ENCODE data around the gene RSL1D1. TPM values are rescaled to one million over a fixed set of nuclear protein-coding genes. Genes with fewer than 3 reads are reported as not detected.

RSL1D1 gene
- total RNA-seq, 1 experiment from 2014 or later: 195 TPM

- TF ChIP-seq CTCF (IDR thresholded peaks at IDR 0.05): no peak
Measured at GRCh38 chr16:11799017-11799381, 52.3 kb downstream of the RSL1D1 start (continued).

- H3K4me1 ChIP-seq (ENCODE audit: control insufficient read depth, insufficient read depth, low read length): peaks cover 27% of the 10 kb centered on the region
- peak overlapping the region; percentile 71 to 96 for H3K4me3 ChIP-seq (ENCODE audit: low read depth in 2 of 2, low read length in 2 of 2)
- DNase-seq (ENCODE audit: low read depth, low spot score) (no peak), ATAC-seq (no peak)
- in situ Hi-C loops (cut with HindIII; ENCODE audit: low pct_unique_long_range_greater_than_20kb, low sequenced_read_pairs): no loop called here
- CTCF ChIA-PET: interaction anchor here (0.9 kb wide), 1 partner anchor 31 kb away, joined by 3 read pairs; no protein-coding TSS in a partner anchor
- intact Hi-C loops (cut with micrococcal nuclease; ENCODE audit: unreplicated experiment): no loop called here
- H3K27ac ChIP-seq (ENCODE audit: low read length): peak overlapping the region; percentile 95
- H3K9me3 ChIP-seq (ENCODE audit: control insufficient read depth, insufficient read depth, low read depth, low read length): no peaks in the 10 kb centered on the region
- TF ChIP-seq REST (IDR thresholded peaks at IDR 0.05; ENCODE audit: insufficient read depth in 1 of 2, low read depth in 2 of 2, low read length in 1 of 2) (no peak), POLR2AphosphoS5 (IDR thresholded peaks at IDR 0.05; ENCODE audit: low read depth, low read length) (no peak), SIN3A (IDR thresholded peaks at IDR 0.05; ENCODE audit: borderline replicate concordance, insufficient read depth, low read depth, low read length) (no peak), CTCF (IDR thresholded peaks at IDR 0.05) (no peak), TCF7L2 (IDR thresholded peaks at IDR 0.05; ENCODE audit: low read depth, low read length) (no peak)
- POLR2A ChIA-PET: interaction anchor here (1.0 kb wide), 1 partner anchor 55 kb away, joined by 7 read pairs; the partner anchor contains the start of gene TXNDC11
- H3K27me3 ChIP-seq (ENCODE audit: control insufficient read depth, insufficient read depth, low read length): no peaks in the 10 kb centered on the region
- no peaks in the 10 kb centered on the region; the same call in none of the 2 replicates for H3K36me3 ChIP-seq (ENCODE audit: control insufficient read depth, insufficient read depth, low read length)
- no TSS peak for BruUV-seq (replicated peaks)
Measured at GRCh38 chr16:11797957-11798299, 53.4 kb downstream of the RSL1D1 start.

- ChIA-PET CTCF (interaction anchor here (0.5 to 1.1 kb wide), 4 partner anchors 23 to 54 kb away, joined by 3 to 7 read pairs (median 4); no protein-coding TSS in a partner anchor), POLR2A (interaction anchor here (0.7 to 1.0 kb wide), 2 partner anchors 54 to 320 kb away, joined by 3 to 7 read pairs; partner anchors contain the start of gene TXNDC11)
- TF ChIP-seq POLR2AphosphoS5 (IDR thresholded peaks at IDR 0.05; ENCODE audit: low read depth, low read length): peak; percentile 83
- no peak for TF ChIP-seq REST (IDR thresholded peaks at IDR 0.05; ENCODE audit: insufficient read depth in 1 of 2, low read depth in 2 of 2, low read length in 1 of 2)
- TF ChIP-seq TCF7L2 (IDR thresholded peaks at IDR 0.05; ENCODE audit: low read depth, low read length): 0 out of 2 replicates have a peak, but pooled peaks have one; percentile 17
- TF ChIP-seq SIN3A (IDR thresholded peaks at IDR 0.05; ENCODE audit: borderline replicate concordance, insufficient read depth, low read depth, low read length): peak; percentile 83
- TF ChIP-seq CTCF (IDR thresholded peaks at IDR 0.05): peak; percentile 98
- BruUV-seq (replicated peaks): TSS peak; percentile 91
- ATAC-seq: peak; percentile 98
- H3K36me3 ChIP-seq (ENCODE audit: control insufficient read depth, insufficient read depth, low read length): no peaks in the 10 kb centered on the region; the same call in none of the 2 replicates
- in situ Hi-C loops (cut with HindIII; ENCODE audit: low pct_unique_long_range_greater_than_20kb, low sequenced_read_pairs) (no loop called here), intact Hi-C loops (cut with micrococcal nuclease; ENCODE audit: unreplicated experiment) (no loop called here)
- no peaks in the 10 kb centered on the region for H3K9me3 ChIP-seq (ENCODE audit: control insufficient read depth, insufficient read depth, low read depth, low read length)
- H3K4me1 ChIP-seq (ENCODE audit: control insufficient read depth, insufficient read depth, low read length): peaks cover 32% of the 10 kb centered on the region
- H3K4me3 ChIP-seq (ENCODE audit: low read depth in 2 of 2, low read length in 2 of 2): peak within 1 kb of the TSS; percentile 71 to 96
- no peaks in the 10 kb centered on the region for H3K27me3 ChIP-seq (ENCODE audit: control insufficient read depth, insufficient read depth, low read length)
- H3K27ac ChIP-seq (ENCODE audit: low read length): peak within 1 kb of the TSS; percentile 95
- peak; percentile 74 for DNase-seq (ENCODE audit: low read depth, low spot score)
Measured at GRCh38 chr16:11797166-11797956, 54.0 kb downstream of the RSL1D1 start, which contains the start of gene ZC3H7A. ZC3H7A (minus strand) TSS chr16:11797258; CDS start chr16:11782354, 14,904 bp downstream.
